Liver (tissue), 9 donors: ENCODE measurements around the gene BIN2. TPM values are rescaled to one million over a fixed set of nuclear protein-coding genes. Genes with fewer than 3 reads are reported as not detected.

Experiments
- DNase-seq: peaks from one replicate; pipeline ENCODE4 v3.0.0-alpha.2; 2017; ENCODE audit warnings: low spot score
- H3K27ac ChIP-seq, 2 donors: one replicate each; pipeline ENCODE4 v1.7.0; 2013; ENCODE audit warnings: inconsistent platforms in 2 of 2, low read length in 2 of 2, control low read depth in 1 of 2, low read depth in 1 of 2, mild to moderate bottlenecking in 1 of 2
- H3K27me3 ChIP-seq, 4 donors: one replicate each; pipeline versions ENCODE4 v1.6.1 to v1.7.0; 2013; ENCODE audit warnings: low read length in 3 of 4, inconsistent platforms in 1 of 4, mild to moderate bottlenecking in 1 of 4, moderate library complexity in 1 of 4; ENCODE audit not compliant: control insufficient read depth in 4 of 4, insufficient read depth in 4 of 4
- H3K36me3 ChIP-seq, 4 donors: one replicate each; pipeline versions ENCODE4 v1.6.1 to v1.7.0; 2013; ENCODE audit warnings: low read length in 3 of 4, mild to moderate bottlenecking in 3 of 4, low read depth in 1 of 4, moderate library complexity in 1 of 4; ENCODE audit not compliant: control insufficient read depth in 4 of 4, insufficient read depth in 3 of 4
- H3K4me1 ChIP-seq, 4 donors: one replicate each; pipeline versions ENCODE4 v1.6.1 to v1.7.0; 2013; ENCODE audit warnings: low read length in 3 of 4, mild to moderate bottlenecking in 3 of 4, moderate library complexity in 1 of 4; ENCODE audit not compliant: control insufficient read depth in 4 of 4, insufficient read depth in 4 of 4
- H3K4me3 ChIP-seq, 3 donors: one replicate each; pipeline versions ENCODE4 v1.6.1 to v1.7.0; 2013; ENCODE audit warnings: low read length in 3 of 3, control low read depth in 1 of 3, low read depth in 1 of 3, mild to moderate bottlenecking in 1 of 3
- H3K9ac ChIP-seq, 2 donors: one replicate each; pipeline ENCODE4 v1.7.0; 2013; ENCODE audit warnings: low read length in 2 of 2, mild to moderate bottlenecking in 2 of 2, moderate library complexity in 2 of 2, control low read depth in 1 of 2, low read depth in 1 of 2
- H3K9me3 ChIP-seq, 4 donors: one replicate each; pipeline versions ENCODE4 v1.6.1 to v1.7.0; 2013; ENCODE audit warnings: low read length in 3 of 4; ENCODE audit not compliant: control insufficient read depth in 4 of 4
- ATF3 ChIP-seq: IDR thresholded peaks from 2 replicates; pipeline ENCODE4 v1.6.1; 2016; ENCODE audit warnings: antibody characterized with exemption
- CTCF ChIP-seq: fragments of 150-350 bp; IDR thresholded peaks from 2 replicates; pipeline ENCODE4 v1.5.1; 2017; ENCODE audit warnings: improper control_type of control experiment, low read depth, low read length; ENCODE audit not compliant: missing input control
- EGR1 ChIP-seq, 2 donors: IDR thresholded peaks; 2 replicates each; pipeline ENCODE4 v1.6.1; 2016 to 2018; ENCODE audit warnings: antibody characterized with exemption in 2 of 2, low read depth in 2 of 2
- GABPA ChIP-seq, 2 donors: IDR thresholded peaks in 1 of 2; conservative IDR thresholded peaks in 1 of 2; 2 replicates each; pipeline ENCODE4 v1.6.1; 2016; ENCODE audit warnings: antibody characterized with exemption in 2 of 2, mild to moderate bottlenecking in 1 of 2, moderate library complexity in 1 of 2
- HNF4A ChIP-seq, 2 donors: conservative IDR thresholded peaks; 2 replicates each; pipeline ENCODE4 v1.6.1; 2016; ENCODE audit warnings: antibody characterized with exemption in 2 of 2, mild to moderate bottlenecking in 2 of 2
- HNF4G ChIP-seq: IDR thresholded peaks from 2 replicates; pipeline ENCODE4 v1.6.1; 2016; ENCODE audit warnings: antibody characterized with exemption
- JUND ChIP-seq, 2 donors: IDR thresholded peaks; 2 replicates each; pipeline ENCODE4 v1.6.1; 2016; ENCODE audit warnings: antibody characterized with exemption in 2 of 2
- MAX ChIP-seq: IDR thresholded peaks from 2 replicates; pipeline ENCODE4 v1.6.1; 2016; ENCODE audit warnings: antibody characterized with exemption
- NR2F2 ChIP-seq: IDR thresholded peaks from 2 replicates; pipeline ENCODE4 v1.6.1; 2016; ENCODE audit warnings: antibody characterized with exemption
- RAD21 ChIP-seq, 2 donors: IDR thresholded peaks; 2 replicates each; pipeline ENCODE4 v1.6.1; 2016; ENCODE audit warnings: antibody characterized with exemption in 2 of 2, mild to moderate bottlenecking in 2 of 2
- REST ChIP-seq: IDR thresholded peaks from 2 replicates; pipeline ENCODE4 v1.6.1; 2016; ENCODE audit warnings: antibody characterized with exemption, mild to moderate bottlenecking
- SP1 ChIP-seq: IDR thresholded peaks from 2 replicates; pipeline ENCODE4 v1.6.1; 2018; ENCODE audit warnings: antibody characterized with exemption, mild to moderate bottlenecking
- TAF1 ChIP-seq: conservative IDR thresholded peaks from 2 replicates; pipeline ENCODE4 v1.6.1; 2016; ENCODE audit warnings: antibody characterized with exemption, mild to moderate bottlenecking
- WGBS: extraction: QIAGEN DNeasy Blood & Tissue Kit; methylation state at CpG from one replicate; pipeline ENCODE4 v1.1.7; 2013; 5-methylcytosine and 5-hydroxymethylcytosine counted together
- polyA plus RNA-seq, 2 donors: library from polyadenylated mRNA; stranded (reverse) in 1 of 2; unstranded in 1 of 2; fragments of 200-250 nt in 1 of 2; fragments of >200 nt in 1 of 2; fragmentation: Nextera tagmentation in 1 of 2; extraction: Ambion mirVana in 1 of 2; gene quantifications; one replicate each; pipeline versions ENCODE4 v1.2.1 to v1.2.3, GENCODE V29; 2013 to 2015
- total RNA-seq, 2 donors: library from RNA; depleted of rRNA; stranded (reverse); fragments of >200 nt; gene quantifications; one replicate each; pipeline ENCODE4 v1.2.3, GENCODE V29; 2014
- donor health status: healthy.
- donor health status: healthy.
- donor health status: healthy.
- donor health status: healthy.
- donor health status: healthy.

Gene BIN2
- total and polyA plus RNA-seq, 4 donors: 1.9 to 10.2 (median 4.4) TPM

- no peak for TF ChIP-seq ATF3
These were observed 2.9 kb upstream of the BIN2 start (continued) for GRCh38 chr12:51326698-51327439.

- DNase-seq: no peak
- Histone ChIP-seq H3K9me3 (no peaks in the 10 kb centered on the region), H3K36me3 (no peaks in the 10 kb centered on the region), H3K4me1 (peaks cover 0 to 5% (median 2%) of the 10 kb centered on the region in 4 donors), H3K27me3 (no peaks in the 10 kb centered on the region), H3K9ac (no peak overlapping the region), H3K4me3 (no peak overlapping the region), H3K27ac (no peak overlapping the region)
- 88% methylated on average over 4 of the region's 4 CpGs for WGBS
- no peak for TF ChIP-seq HNF4A (conservative IDR thresholded peaks at IDR 0.05)
- no peak for TF ChIP-seq ATF3
- no peak for TF ChIP-seq JUND (IDR thresholded peaks at IDR 0.05)
- no peak for TF ChIP-seq SP1
- no peak for TF ChIP-seq EGR1 (IDR thresholded peaks at IDR 0.05; ENCODE audit: low read depth in 2 of 2)
- no peak for TF ChIP-seq CTCF
- TF ChIP-seq TAF1: no peak
- no peak for TF ChIP-seq REST
- TF ChIP-seq NR2F2: no peak
- TF ChIP-seq RAD21 (IDR thresholded peaks at IDR 0.05): no peak
- TF ChIP-seq MAX: no peak
- no peak for TF ChIP-seq HNF4G
- no peak for TF ChIP-seq GABPA (IDR thresholded peaks at IDR 0.05 in 1 of 2, conservative IDR thresholded peaks at IDR 0.05 in 1 of 2)
These were observed 979 bp upstream of the BIN2 start for GRCh38 chr12:51324953-51325352.
